HCT116 (cell line): Measurements from ENCODE around the gene MCAT. TPM values are rescaled to one million over a fixed set of nuclear protein-coding genes. Genes with fewer than 3 reads are reported as not detected.

Source experiments
- ATAC-seq: fragments of 200-7000 bp; cut with Tn5 transposase; 2 replicates; pipeline ENCODE4 v1.9.1; 2020; ENCODE audit warnings: mild to moderate bottlenecking, moderate library complexity
- BruUV-seq: library from RNA; stranded (reverse); fragments of 400-500 nt; replicated peaks from 2 replicates; lab custom pipeline; 2021; lab: Mats Ljungman, UMichigan
- CTCF ChIA-PET: fragments of 300-600 bp; sonication (Branson Sonifier 250); formaldehyde crosslinking; loops from one replicate; lab custom pipeline; 2021; ENCODE audit warnings: antibody characterized with exemption; lab: Charles Lee
- POLR2A ChIA-PET: fragments of 300-600, 350-600 bp; sonication (Branson Sonifier 250); formaldehyde crosslinking; loops from one replicate; lab custom pipeline; 2021; ENCODE audit warnings: antibody characterized with exemption; lab: Charles Lee
- RAD21 ChIA-PET, 2 experiments: fragments of 300-600 bp; sonication (Branson Sonifier 250); formaldehyde crosslinking; loops; one replicate each; lab custom pipeline; 2023; ENCODE audit warnings: low total read pairs in 2 of 2; ENCODE audit not compliant: uncharacterized antibody in 2 of 2, unreplicated experiment in 2 of 2, low non-redundant PET in 1 of 2; lab: Charles Lee
- DNase-seq: peaks from one replicate; pipeline ENCODE4 v3.0.0-alpha.2; 2010; ENCODE audit warnings: low read depth, low spot score
- H2AFZ ChIP-seq: fragments of 200-600 bp; shearing (Covaris generic), sonication (generic); 2 replicates; pipeline ENCODE4 v1.6.1; 2017; ENCODE audit warnings: low read depth, mixed run types, mixed read lengths, antibody characterized with exemption, low read length; ENCODE audit not compliant: poor library complexity, severe bottlenecking
- H3K27ac ChIP-seq: 2 replicates; pipeline ENCODE4 v1.5.1; 2012; ENCODE audit warnings: low read depth, low read length
- H3K27me3 ChIP-seq: fragments of 200-600 bp; sonication (generic); 2 replicates; pipeline ENCODE4 v1.6.1; 2016; ENCODE audit warnings: mixed run types, low read length, mixed read lengths; ENCODE audit not compliant: insufficient read depth
- H3K36me3 ChIP-seq, 2 experiments: fragments of 200-500 bp in 1 of 2; fragments of 200-600 bp in 1 of 2; sonication (Bioruptor generic) in 1 of 2; sonication (generic) in 1 of 2; 2 replicates each; pipeline versions ENCODE4 v1.5.1 to v1.6.1; 2014 to 2016; ENCODE audit warnings: low read length in 2 of 2, inconsistent platforms in 1 of 2, mixed read lengths in 1 of 2, mixed run types in 1 of 2; ENCODE audit not compliant: insufficient read depth in 2 of 2, control insufficient read depth in 1 of 2
- H3K4me1 ChIP-seq, 2 experiments: fragments of 200-600 bp in 1 of 2; sonication (generic) in 1 of 2; 2 replicates each; pipeline versions ENCODE4 v1.5.1 to v1.6.1; 2012 to 2017; ENCODE audit warnings: low read length in 2 of 2, inconsistent platforms in 1 of 2, mild to moderate bottlenecking in 1 of 2, mixed read lengths in 1 of 2, mixed run types in 1 of 2, moderate library complexity in 1 of 2; ENCODE audit not compliant: insufficient read depth in 2 of 2, control insufficient read depth in 1 of 2
- H3K4me2 ChIP-seq: fragments of 200-600 bp; sonication (generic); 2 replicates; pipeline ENCODE4 v1.6.1; 2017; ENCODE audit warnings: mixed run types, low read length, mixed read lengths
- H3K4me3 ChIP-seq, 2 experiments: fragments of 200-600 bp in 1 of 2; sonication (generic) in 1 of 2; replicated peaks in 1 of 2; 2 replicates each; pipeline ENCODE4 v1.5.1; 2011 to 2016; ENCODE audit warnings: low read length in 2 of 2, control low read depth in 1 of 2, low read depth in 1 of 2, mild to moderate bottlenecking in 1 of 2, mixed read lengths in 1 of 2, mixed run types in 1 of 2
- H3K79me2 ChIP-seq: fragments of 200-600 bp; sonication (generic); 2 replicates; pipeline ENCODE4 v1.6.1; 2017; ENCODE audit warnings: mild to moderate bottlenecking, mixed run types, low read length, moderate library complexity, mixed read lengths; ENCODE audit not compliant: insufficient read depth
- H3K9ac ChIP-seq: fragments of 200-600 bp; sonication (generic); 2 replicates; pipeline ENCODE4 v1.6.1; 2016; ENCODE audit warnings: low read length, mixed read lengths
- H3K9me2 ChIP-seq: fragments of 200-600 bp; sonication (generic), shearing (Covaris generic); 2 replicates; pipeline ENCODE4 v1.6.1; 2017; ENCODE audit warnings: mixed run types, mild to moderate bottlenecking, moderate library complexity; ENCODE audit not compliant: insufficient read depth
- H3K9me3 ChIP-seq, 2 experiments: fragments of 200-500 bp in 1 of 2; fragments of 200-600 bp in 1 of 2; sonication (Bioruptor generic) in 1 of 2; sonication (generic) in 1 of 2; 2 replicates each; pipeline ENCODE4 v1.6.1; 2014 to 2017; ENCODE audit warnings: low read length in 2 of 2, mixed read lengths in 2 of 2, inconsistent platforms in 1 of 2, low read depth in 1 of 2, mild to moderate bottlenecking in 1 of 2, mixed run types in 1 of 2, moderate library complexity in 1 of 2; ENCODE audit not compliant: control insufficient read depth in 1 of 2, insufficient read depth in 1 of 2
- H4K20me1 ChIP-seq: fragments of 200-600 bp; sonication (generic), shearing (Covaris generic); 2 replicates; pipeline ENCODE4 v1.6.1; 2017; ENCODE audit warnings: mixed run types, mild to moderate bottlenecking, moderate library complexity; ENCODE audit not compliant: insufficient read depth
- FOSL1 ChIP-seq: IDR thresholded peaks from 2 replicates; pipeline ENCODE4 v1.6.1; 2012; ENCODE audit warnings: low read depth
- POLR2AphosphoS5 ChIP-seq: IDR thresholded peaks from 2 replicates; pipeline ENCODE4 v1.6.1; 2011; ENCODE audit warnings: mild to moderate bottlenecking, low read depth, low read length, moderate library complexity
- intact Hi-C: fragments of 100-400 bp; cut with micrococcal nuclease; formaldehyde crosslinking; loops from 2 replicates; pipeline ENCODE4 v1.10.0; 2022
- total RNA-seq: library from RNA; stranded (reverse); gene quantifications from one replicate; pipeline ENCODE4 v1.2.1, GENCODE V29; 2021; ENCODE audit not compliant: unreplicated experiment
- TF ChIP-seq, protein P1 (sequence below): IDR thresholded peaks from 2 replicates; pipeline ENCODE4 v1.6.1; 2012; ENCODE audit warnings: low read depth

Gene MCAT
- total RNA-seq, 1 experiment from 2014 or later: 34.8 TPM

DNA sequence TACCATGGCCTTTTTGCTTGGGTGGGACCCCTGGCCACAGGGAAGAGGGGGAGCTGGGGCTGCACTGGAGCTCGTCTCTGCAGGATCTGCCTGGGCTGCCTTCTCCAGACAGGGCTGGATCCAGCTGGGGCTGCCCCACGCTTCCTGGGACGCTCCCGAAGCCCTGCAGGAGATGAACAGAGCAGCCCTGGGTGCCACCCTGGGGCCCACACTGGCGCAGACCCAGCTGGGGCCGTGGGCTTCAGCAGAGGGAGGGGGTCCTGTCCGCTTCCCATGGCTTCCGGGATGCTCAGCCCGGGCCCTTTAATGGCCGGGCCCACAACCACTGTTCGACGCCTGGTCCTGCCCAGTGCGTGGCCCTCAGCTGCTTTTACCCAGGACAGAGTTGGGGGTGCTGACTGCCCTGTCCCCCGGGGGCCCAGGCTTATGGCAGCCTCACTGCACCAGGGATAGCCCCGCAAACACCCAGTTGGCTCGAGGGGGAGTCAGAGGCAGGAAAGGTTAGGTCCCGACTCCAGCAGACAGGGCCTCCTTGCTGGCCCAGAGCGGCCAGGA lies 20.1 kb upstream of the MCAT start:
- Histone ChIP-seq H3K27ac (no peak overlapping the region), H2AFZ (no peak overlapping the region), H3K9ac (no peak overlapping the region), H3K4me1 (no peaks in the 10 kb centered on the region), H3K4me3 (no peak overlapping the region), H3K79me2 (peaks cover 2% of the 10 kb centered on the region; the same call in 1 of the 2 replicates), H3K36me3 (peaks cover 2 to 8% of the 10 kb centered on the region in 2 experiments; a peak in 2 of 4 replicates), H3K9me2 (no peaks in the 10 kb centered on the region), H3K4me2 (no peak overlapping the region), H3K27me3 (no peaks in the 10 kb centered on the region), H4K20me1 (no peaks in the 10 kb centered on the region), H3K9me3 (no peaks in the 10 kb centered on the region)
- no peak for DNase-seq
- BruUV-seq: no TSS peak
- POLR2A ChIA-PET: no interaction called here
- no peak for ATAC-seq
- intact Hi-C loops: no loop called here
- TF ChIP-seq, protein P1, sequence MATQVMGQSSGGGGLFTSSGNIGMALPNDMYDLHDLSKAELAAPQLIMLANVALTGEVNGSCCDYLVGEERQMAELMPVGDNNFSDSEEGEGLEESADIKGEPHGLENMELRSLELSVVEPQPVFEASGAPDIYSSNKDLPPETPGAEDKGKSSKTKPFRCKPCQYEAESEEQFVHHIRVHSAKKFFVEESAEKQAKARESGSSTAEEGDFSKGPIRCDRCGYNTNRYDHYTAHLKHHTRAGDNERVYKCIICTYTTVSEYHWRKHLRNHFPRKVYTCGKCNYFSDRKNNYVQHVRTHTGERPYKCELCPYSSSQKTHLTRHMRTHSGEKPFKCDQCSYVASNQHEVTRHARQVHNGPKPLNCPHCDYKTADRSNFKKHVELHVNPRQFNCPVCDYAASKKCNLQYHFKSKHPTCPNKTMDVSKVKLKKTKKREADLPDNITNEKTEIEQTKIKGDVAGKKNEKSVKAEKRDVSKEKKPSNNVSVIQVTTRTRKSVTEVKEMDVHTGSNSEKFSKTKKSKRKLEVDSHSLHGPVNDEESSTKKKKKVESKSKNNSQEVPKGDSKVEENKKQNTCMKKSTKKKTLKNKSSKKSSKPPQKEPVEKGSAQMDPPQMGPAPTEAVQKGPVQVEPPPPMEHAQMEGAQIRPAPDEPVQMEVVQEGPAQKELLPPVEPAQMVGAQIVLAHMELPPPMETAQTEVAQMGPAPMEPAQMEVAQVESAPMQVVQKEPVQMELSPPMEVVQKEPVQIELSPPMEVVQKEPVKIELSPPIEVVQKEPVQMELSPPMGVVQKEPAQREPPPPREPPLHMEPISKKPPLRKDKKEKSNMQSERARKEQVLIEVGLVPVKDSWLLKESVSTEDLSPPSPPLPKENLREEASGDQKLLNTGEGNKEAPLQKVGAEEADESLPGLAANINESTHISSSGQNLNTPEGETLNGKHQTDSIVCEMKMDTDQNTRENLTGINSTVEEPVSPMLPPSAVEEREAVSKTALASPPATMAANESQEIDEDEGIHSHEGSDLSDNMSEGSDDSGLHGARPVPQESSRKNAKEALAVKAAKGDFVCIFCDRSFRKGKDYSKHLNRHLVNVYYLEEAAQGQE: no peak
- TF ChIP-seq POLR2AphosphoS5: peak; percentile 35; the same call in 1 of the 2 replicates
- CTCF ChIA-PET: no interaction called here
- RAD21 ChIA-PET: no interaction called here

DNA sequence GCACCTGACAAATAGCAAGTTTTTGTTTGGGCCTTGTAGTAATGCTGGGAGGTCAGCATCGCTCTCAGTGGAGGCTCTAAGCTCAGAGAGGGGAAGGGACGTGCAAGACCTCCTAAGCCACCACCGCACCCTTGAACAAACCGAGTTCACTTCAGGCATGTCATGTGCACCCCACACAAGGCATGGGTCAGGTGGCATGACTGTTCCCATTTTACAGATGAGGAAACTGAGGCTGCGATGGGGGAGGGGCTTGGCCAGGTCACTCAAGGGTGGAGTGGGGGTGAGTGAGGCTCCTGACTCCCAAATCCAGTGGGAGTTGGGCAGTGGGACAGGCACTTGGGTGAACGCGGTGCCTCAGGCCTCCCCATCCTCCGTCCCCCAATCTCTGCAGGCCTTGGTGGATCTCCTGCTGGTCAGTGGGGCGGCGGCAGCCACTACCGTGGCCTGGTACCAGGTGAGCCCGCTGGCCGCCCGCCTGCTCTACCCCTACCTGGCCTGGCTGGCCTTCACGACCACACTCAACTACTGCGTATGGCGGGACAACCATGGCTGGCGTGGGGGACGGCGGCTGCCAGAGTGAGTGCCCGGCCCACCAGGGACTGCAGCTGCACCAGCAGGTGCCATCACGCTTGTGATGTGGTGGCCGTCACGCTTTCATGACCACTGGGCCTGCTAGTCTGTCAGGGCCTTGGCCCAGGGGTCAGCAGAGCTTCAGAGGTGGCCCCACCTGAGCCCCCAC lies 19.4 kb upstream of the MCAT start:
- no TSS peak for BruUV-seq
- H3K27me3 ChIP-seq: no peaks in the 10 kb centered on the region
- TF ChIP-seq FOSL1: no peak
- TF ChIP-seq, all 23 proteins: peak for 0
- H4K20me1 ChIP-seq: no peaks in the 10 kb centered on the region
- H2AFZ ChIP-seq: no peak overlapping the region
- RAD21 ChIA-PET: no interaction called here
- H3K27ac ChIP-seq: no peak overlapping the region
- CTCF ChIA-PET: no interaction called here
- H3K4me1 ChIP-seq: no peaks in the 10 kb centered on the region
- no peak overlapping the region for H3K4me3 ChIP-seq
- no peaks in the 10 kb centered on the region for H3K9me2 ChIP-seq
- H3K36me3 ChIP-seq: peaks cover 2 to 8% of the 10 kb centered on the region in 2 experiments; a peak in 2 of 4 replicates
- H3K9ac ChIP-seq: no peak overlapping the region
- POLR2A ChIA-PET: no interaction called here
- H3K79me2 ChIP-seq: peaks cover 9% of the 10 kb centered on the region
- H3K9me3 ChIP-seq: no peaks in the 10 kb centered on the region
- ATAC-seq (no peak), DNase-seq (no peak)
- no peak overlapping the region for H3K4me2 ChIP-seq
- intact Hi-C loops: no loop called here
